Astrocyte (in vitro differentiated cells and primary cell): Measurements from ENCODE around the gene VPS50. TPM values are rescaled to one million over a fixed set of nuclear protein-coding genes. Genes with fewer than 3 reads are reported as not detected.

Experiments
- DNase-seq: peaks from one replicate; pipeline ENCODE4 v3.0.0-alpha.2; 2010; ENCODE audit warnings: low read depth
- FAIRE-seq: peaks from 2 replicates; lab custom pipeline; 2011; peaks lifted over from hg19 to GRCh38; lab: Jason Lieb, UNC
- H2AFZ ChIP-seq: 2 replicates; pipeline ENCODE4 v1.6.0; 2012; ENCODE audit warnings: low read depth, low read length, inconsistent platforms
- H3K27ac ChIP-seq: 2 replicates; pipeline ENCODE4 v1.5.1; 2011; ENCODE audit warnings: low read depth, low read length, inconsistent platforms
- H3K27me3 ChIP-seq: 2 replicates; pipeline ENCODE4 v1.6.0; 2011; ENCODE audit warnings: low read length, inconsistent platforms; ENCODE audit not compliant: insufficient read depth
- H3K36me3 ChIP-seq: 2 replicates; pipeline ENCODE4 v1.5.1; 2011; ENCODE audit warnings: low read length, inconsistent platforms; ENCODE audit not compliant: insufficient read depth
- H3K4me1 ChIP-seq: 2 replicates; pipeline ENCODE4 v1.5.1; 2011; ENCODE audit warnings: low read length, inconsistent platforms; ENCODE audit not compliant: insufficient read depth
- H3K4me2 ChIP-seq: 2 replicates; pipeline ENCODE4 v1.6.0; 2012; ENCODE audit warnings: low read length, inconsistent platforms
- H3K4me3 ChIP-seq: 2 replicates; pipeline ENCODE4 v1.5.1; 2011; ENCODE audit warnings: low read depth, mild to moderate bottlenecking, low read length, inconsistent platforms; ENCODE audit not compliant: insufficient read depth
- H3K79me2 ChIP-seq: 2 replicates; pipeline ENCODE4 v1.6.0; 2012; ENCODE audit warnings: mild to moderate bottlenecking, low read length, inconsistent platforms; ENCODE audit not compliant: insufficient read depth
- H3K9ac ChIP-seq: 2 replicates; pipeline ENCODE4 v1.6.0; 2012; ENCODE audit warnings: mild to moderate bottlenecking, low read length, inconsistent platforms
- H3K9me3 ChIP-seq: 2 replicates; pipeline ENCODE4 v1.5.1; 2012; ENCODE audit warnings: low read depth, mild to moderate bottlenecking, low read length, inconsistent platforms; ENCODE audit not compliant: insufficient read depth
- H4K20me1 ChIP-seq: 2 replicates; pipeline ENCODE4 v1.6.0; 2012; ENCODE audit warnings: low read length, inconsistent platforms; ENCODE audit not compliant: insufficient read depth
- H3K27ac Mint-ChIP-seq: one replicate; pipeline ENCODE4 v1.8.0; 2021; ENCODE audit warnings: mild to moderate bottlenecking, mixed read lengths; ENCODE audit not compliant: unreplicated experiment
- H3K27me3 Mint-ChIP-seq: one replicate; pipeline ENCODE4 v1.8.0; 2021; ENCODE audit warnings: low read depth, mixed read lengths; ENCODE audit not compliant: unreplicated experiment
- H3K36me3 Mint-ChIP-seq: one replicate; pipeline ENCODE4 v1.8.0; 2021; ENCODE audit warnings: low read depth, mixed read lengths; ENCODE audit not compliant: unreplicated experiment
- H3K4me1 Mint-ChIP-seq: one replicate; pipeline ENCODE4 v1.8.0; 2021; ENCODE audit warnings: low read depth, mixed read lengths; ENCODE audit not compliant: unreplicated experiment
- H3K4me3 Mint-ChIP-seq: one replicate; pipeline ENCODE4 v1.8.0; 2021; ENCODE audit warnings: mild to moderate bottlenecking, moderate library complexity, mixed read lengths; ENCODE audit not compliant: unreplicated experiment
- H3K9me3 Mint-ChIP-seq: one replicate; pipeline ENCODE4 v1.8.0; 2021; ENCODE audit warnings: mild to moderate bottlenecking, mixed read lengths; ENCODE audit not compliant: unreplicated experiment
- CTCF ChIP-seq: IDR thresholded peaks from 2 replicates; pipeline ENCODE4 v1.5.1; 2011; ENCODE audit warnings: low read depth, mild to moderate bottlenecking, inconsistent platforms, low read length, moderate library complexity; ENCODE audit not compliant: insufficient read depth
- EZH2 ChIP-seq: IDR thresholded peaks from 2 replicates; pipeline ENCODE4 v1.6.1; 2012; ENCODE audit warnings: mild to moderate bottlenecking, low read length, inconsistent platforms; ENCODE audit not compliant: insufficient read depth
- total RNA-seq: library from RNA; stranded (reverse); gene quantifications from 2 replicates; pipeline ENCODE4 v1.2.1, GENCODE V29; 2021

VPS50 gene
- total RNA-seq, 1 donor from 2014 or later: 19.0 TPM

- no peak overlapping the region for H3K4me3 ChIP-seq
- H3K9me3 ChIP-seq: no peaks in the 10 kb centered on the region
- no peak overlapping the region for H3K27ac ChIP-seq
- TF ChIP-seq EZH2 (no peak), CTCF (no peak)
- no peak overlapping the region for H3K4me2 ChIP-seq
- Mint-ChIP-seq H3K36me3 (peaks cover 4% of the 10 kb centered on the region), H3K27me3 (no peaks in the 10 kb centered on the region), H3K9me3 (no peaks in the 10 kb centered on the region), H3K4me1 (peaks cover 24% of the 10 kb centered on the region), H3K4me3 (no peak overlapping the region), H3K27ac (no peak overlapping the region)
- no peaks in the 10 kb centered on the region for H3K27me3 ChIP-seq
- FAIRE-seq (no peak), DNase-seq (no peak)
- H3K36me3 ChIP-seq: no peaks in the 10 kb centered on the region
- H3K79me2 ChIP-seq: no peaks in the 10 kb centered on the region
- H3K9ac ChIP-seq: no peak overlapping the region
- no peak overlapping the region for H2AFZ ChIP-seq
- H3K4me1 ChIP-seq: no peaks in the 10 kb centered on the region
- H4K20me1 ChIP-seq: no peaks in the 10 kb centered on the region
Measured at GRCh38 chr7:93301736-93302135, 69.6 kb downstream of the VPS50 start.

- H3K4me1 ChIP-seq: peaks cover 19% of the 10 kb centered on the region
- DNase-seq (peak; percentile 65), FAIRE-seq (no peak)
- peak overlapping the region; percentile 36 for H3K9ac ChIP-seq
- H3K36me3 ChIP-seq: no peaks in the 10 kb centered on the region
- H3K27ac ChIP-seq: peak overlapping the region; percentile 18
- Mint-ChIP-seq H3K9me3 (no peaks in the 10 kb centered on the region), H3K27me3 (no peaks in the 10 kb centered on the region), H3K4me1 (peaks cover 17% of the 10 kb centered on the region), H3K27ac (peak overlapping the region; percentile 83), H3K36me3 (peaks cover 2% of the 10 kb centered on the region), H3K4me3 (no peak overlapping the region)
- no peaks in the 10 kb centered on the region for H3K27me3 ChIP-seq
- no peaks in the 10 kb centered on the region for H3K9me3 ChIP-seq
- no peak for TF ChIP-seq CTCF
- TF ChIP-seq EZH2: no peak
- no peak overlapping the region for H3K4me3 ChIP-seq
- no peaks in the 10 kb centered on the region for H4K20me1 ChIP-seq
- H2AFZ ChIP-seq: no peak overlapping the region
- H3K79me2 ChIP-seq: no peaks in the 10 kb centered on the region
- H3K4me2 ChIP-seq: peak overlapping the region; percentile 61
Measured at GRCh38 chr7:93307131-93307660, 75.0 kb downstream of the VPS50 start.

- FAIRE-seq (no peak), DNase-seq (no peak)
- H3K9me3 Mint-ChIP-seq: no peaks in the 10 kb centered on the region
- H3K27me3 Mint-ChIP-seq: no peaks in the 10 kb centered on the region
- Histone ChIP-seq H3K9me3 (no peaks in the 10 kb centered on the region), H3K27ac (no peak overlapping the region), H3K4me2 (no peak overlapping the region), H4K20me1 (no peaks in the 10 kb centered on the region), H3K4me1 (peaks cover 19% of the 10 kb centered on the region), H3K27me3 (no peaks in the 10 kb centered on the region), H3K4me3 (no peak overlapping the region), H2AFZ (no peak overlapping the region), H3K36me3 (no peaks in the 10 kb centered on the region), H3K9ac (no peak overlapping the region), H3K79me2 (no peaks in the 10 kb centered on the region)
- peaks cover 2% of the 10 kb centered on the region for H3K36me3 Mint-ChIP-seq
- H3K4me1 Mint-ChIP-seq: peaks cover 22% of the 10 kb centered on the region
- no peak overlapping the region for H3K27ac Mint-ChIP-seq
- TF ChIP-seq CTCF: no peak
- TF ChIP-seq EZH2: no peak
- no peak overlapping the region for H3K4me3 Mint-ChIP-seq
Measured at GRCh38 chr7:93307943-93308342, 75.8 kb downstream of the VPS50 start.
